ENCODE data around the gene CACNA2D4.

DNA sequence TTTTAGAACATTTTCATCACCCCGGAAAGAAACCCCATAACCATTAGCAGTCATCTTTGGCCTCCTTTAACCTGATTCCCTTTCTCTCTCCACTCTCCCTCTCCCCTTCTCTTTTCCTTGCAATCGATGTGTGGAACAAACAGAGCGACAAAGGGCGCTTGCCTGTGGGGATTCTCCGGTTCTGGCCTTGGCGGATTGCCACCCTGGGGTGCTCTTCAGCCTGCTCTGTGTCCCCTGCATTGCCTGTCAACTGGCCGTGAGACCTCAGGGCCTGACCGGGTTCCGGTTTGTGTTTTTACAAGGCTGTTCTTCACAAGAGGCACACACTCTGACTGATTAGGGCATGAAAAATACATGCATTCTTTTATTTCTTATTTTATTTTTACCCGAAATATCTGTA is 70.3 kb downstream of the CACNA2D4 start:
- TF ChIP-seq, protein P1, sequence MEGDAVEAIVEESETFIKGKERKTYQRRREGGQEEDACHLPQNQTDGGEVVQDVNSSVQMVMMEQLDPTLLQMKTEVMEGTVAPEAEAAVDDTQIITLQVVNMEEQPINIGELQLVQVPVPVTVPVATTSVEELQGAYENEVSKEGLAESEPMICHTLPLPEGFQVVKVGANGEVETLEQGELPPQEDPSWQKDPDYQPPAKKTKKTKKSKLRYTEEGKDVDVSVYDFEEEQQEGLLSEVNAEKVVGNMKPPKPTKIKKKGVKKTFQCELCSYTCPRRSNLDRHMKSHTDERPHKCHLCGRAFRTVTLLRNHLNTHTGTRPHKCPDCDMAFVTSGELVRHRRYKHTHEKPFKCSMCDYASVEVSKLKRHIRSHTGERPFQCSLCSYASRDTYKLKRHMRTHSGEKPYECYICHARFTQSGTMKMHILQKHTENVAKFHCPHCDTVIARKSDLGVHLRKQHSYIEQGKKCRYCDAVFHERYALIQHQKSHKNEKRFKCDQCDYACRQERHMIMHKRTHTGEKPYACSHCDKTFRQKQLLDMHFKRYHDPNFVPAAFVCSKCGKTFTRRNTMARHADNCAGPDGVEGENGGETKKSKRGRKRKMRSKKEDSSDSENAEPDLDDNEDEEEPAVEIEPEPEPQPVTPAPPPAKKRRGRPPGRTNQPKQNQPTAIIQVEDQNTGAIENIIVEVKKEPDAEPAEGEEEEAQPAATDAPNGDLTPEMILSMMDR (IDR thresholded peaks at IDR 0.05) = no peak
- no peak for TF ChIP-seq POLR2A (IDR thresholded peaks at IDR 0.05)

All from adrenal gland (tissue), 5 donors.